ENCODE results near the gene CHID1. TPM values are rescaled to one million over a fixed set of nuclear protein-coding genes. Genes with fewer than 3 reads are reported as not detected.

CHID1 gene
- total RNA-seq, 6 donors from 2014 or later, result 34.6 to 144 (median 59.1) TPM

- no peak overlapping the region for H3K4me3 ChIP-seq
- WGBS, 2 donors, result 95 to 100% methylated on average over 3 to 30 of the region's 31 CpGs
- DNase-seq (peak in 1 of 2 donors; percentile 78), ATAC-seq (ENCODE audit: low FRiP score in 2 of 2) (no peak)
- H3K36me3 ChIP-seq, result peaks cover 0 to 64% (median 42%) of the 10 kb centered on the region in 4 donors
- no peak for TF ChIP-seq POLR2A (IDR thresholded peaks at IDR 0.05)
- TF ChIP-seq POLR2AphosphoS5 (IDR thresholded peaks at IDR 0.05), result no peak
- TF ChIP-seq CTCF (IDR thresholded peaks at IDR 0.05), result no peak
- TF ChIP-seq EP300 (IDR thresholded peaks at IDR 0.05), result no peak
- peaks cover 7 to 11% (median 8%) of the 10 kb centered on the region in 4 donors for H3K4me1 ChIP-seq
- H3K27ac ChIP-seq, result no peak overlapping the region
- no peaks in the 10 kb centered on the region for H3K9me3 ChIP-seq
- H3K27me3 ChIP-seq, result no peaks in the 10 kb centered on the region
These were observed 46.4 kb downstream of the CHID1 start for GRCh38 chr11:863910-864827.

GRCh38 chr11:863023-863909 lies 47.3 kb downstream of the CHID1 start:
- TF ChIP-seq POLR2A (IDR thresholded peaks at IDR 0.05), result no peak
- TF ChIP-seq CTCF (IDR thresholded peaks at IDR 0.05), result no peak
- no peak for TF ChIP-seq POLR2AphosphoS5 (IDR thresholded peaks at IDR 0.05)
- TF ChIP-seq EP300 (IDR thresholded peaks at IDR 0.05), result no peak
- no peak for ATAC-seq (ENCODE audit: low FRiP score in 2 of 2)
- H3K9me3 ChIP-seq, result no peaks in the 10 kb centered on the region
- no peak overlapping the region for H3K27ac ChIP-seq
- no peak overlapping the region for H3K4me3 ChIP-seq
- H3K36me3 ChIP-seq, result peaks cover 0 to 55% (median 36%) of the 10 kb centered on the region in 4 donors
- peaks cover 7 to 19% (median 9%) of the 10 kb centered on the region in 4 donors for H3K4me1 ChIP-seq
- peak in 1 of 2 donors; percentile 71 for DNase-seq
- WGBS, 2 donors, result 86 to 91% methylated on average over 12 to 24 of the region's 24 CpGs
- H3K27me3 ChIP-seq, result no peaks in the 10 kb centered on the region

GRCh38 chr11:862696-863022 lies 48.0 kb downstream of the CHID1 start:
- DNase-seq (peak in 1 of 2 donors; percentile 77), ATAC-seq (ENCODE audit: low FRiP score in 2 of 2) (no peak)
- Histone ChIP-seq H3K4me1 (peaks cover 7 to 24% (median 10%) of the 10 kb centered on the region in 4 donors), H3K9me3 (no peaks in the 10 kb centered on the region), H3K27me3 (no peaks in the 10 kb centered on the region), H3K4me3 (no peak overlapping the region), H3K27ac (no peak overlapping the region), H3K36me3 (peaks cover 0 to 54% (median 34%) of the 10 kb centered on the region in 4 donors)
- no peak for TF ChIP-seq EP300 (IDR thresholded peaks at IDR 0.05)
- TF ChIP-seq POLR2A (IDR thresholded peaks at IDR 0.05), result no peak
- TF ChIP-seq CTCF (IDR thresholded peaks at IDR 0.05), result no peak
- TF ChIP-seq POLR2AphosphoS5 (IDR thresholded peaks at IDR 0.05), result no peak
- WGBS, 2 donors, result 70 to 93% methylated on average over 2 to 4 of the region's 12 CpGs

GRCh38 chr11:862081-862661 lies 48.4 kb downstream of the CHID1 start:
- 41 to 77% methylated on average over 2 to 19 of the region's 20 CpGs for WGBS, 2 donors
- peak overlapping the region in 1 of 4 donors; percentile 43 for H3K27ac ChIP-seq
- DNase-seq, result no peak
- H3K4me1 ChIP-seq, result peaks cover 7 to 24% (median 10%) of the 10 kb centered on the region in 4 donors
- peak; percentile 1 to 22 for ATAC-seq (ENCODE audit: low FRiP score in 2 of 2)
- peaks cover 0 to 52% (median 34%) of the 10 kb centered on the region in 4 donors for H3K36me3 ChIP-seq
- TF ChIP-seq CTCF (IDR thresholded peaks at IDR 0.05) (no peak), EP300 (IDR thresholded peaks at IDR 0.05) (no peak), POLR2AphosphoS5 (IDR thresholded peaks at IDR 0.05) (no peak), POLR2A (IDR thresholded peaks at IDR 0.05) (no peak)
- H3K4me3 ChIP-seq, result no peak overlapping the region
- H3K27me3 ChIP-seq, result no peaks in the 10 kb centered on the region
- H3K9me3 ChIP-seq, result no peaks in the 10 kb centered on the region

Data from upper lobe of left lung (tissue), 6 donors.